GM19240 (cell line): Measurements from ENCODE around the gene GAB2.
A peak's percentile ranks its signal among the peaks of the same experiment; 100 is the strongest.
"Not testable (repeated sequence)": the region's sequence is repeated elsewhere in the genome, so short reads cannot be mapped to it uniquely, and the experiment has no call there.

Source experiments
- DNase-seq: peaks from one replicate; pipeline ENCODE4 v3.0.0; 2011; ENCODE audit warnings: low spot score; ENCODE audit not compliant: insufficient read length

GAB2 gene

DNA sequence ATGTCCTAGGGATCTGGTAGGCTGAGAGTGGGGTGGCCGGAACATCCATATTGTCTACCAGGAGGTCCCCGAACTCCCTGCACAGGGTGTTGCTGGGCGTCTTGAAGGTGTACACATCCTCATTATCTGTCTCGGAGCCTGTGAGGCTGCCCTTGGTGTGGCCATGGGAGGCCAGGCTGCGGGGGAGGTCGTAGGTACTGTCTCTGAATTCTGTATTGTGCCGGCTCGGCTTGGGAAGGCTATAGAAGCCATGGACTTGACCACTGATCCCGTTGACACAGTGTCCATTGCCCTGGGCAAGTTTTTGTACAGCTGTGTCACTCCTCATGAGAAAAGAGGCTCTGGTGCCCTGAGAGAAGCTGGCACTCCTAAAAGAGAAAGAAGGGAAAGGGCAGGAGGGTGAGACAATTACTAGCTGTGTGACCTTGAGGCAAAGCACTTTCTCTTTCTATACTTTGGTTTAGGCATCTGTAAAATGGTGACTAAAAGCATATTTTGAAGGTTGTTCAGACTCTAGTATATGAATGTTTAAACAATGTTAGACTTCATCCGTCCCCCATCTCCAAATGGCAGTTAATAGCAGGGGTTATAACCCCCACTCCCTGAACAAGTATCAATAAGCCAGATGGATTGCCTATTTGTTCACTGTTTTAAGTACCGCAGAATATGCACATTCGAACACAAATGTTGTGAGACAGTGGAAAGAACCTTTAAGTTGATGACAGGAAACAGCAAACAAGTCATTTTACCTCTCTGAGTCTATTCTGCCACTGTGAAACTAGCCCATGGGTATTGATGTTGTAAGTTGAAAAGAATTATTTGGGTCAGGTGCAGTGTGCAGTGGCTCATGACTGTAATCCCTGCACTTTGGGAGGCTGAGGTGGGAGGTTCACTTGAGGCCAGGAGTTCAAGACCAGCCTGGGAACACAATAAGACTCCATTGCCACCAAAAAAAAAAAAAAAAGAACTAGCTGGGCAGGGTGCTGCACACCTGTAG, 190.6 kb downstream of the GAB2 start:
- DNase-seq = no peak

DNA sequence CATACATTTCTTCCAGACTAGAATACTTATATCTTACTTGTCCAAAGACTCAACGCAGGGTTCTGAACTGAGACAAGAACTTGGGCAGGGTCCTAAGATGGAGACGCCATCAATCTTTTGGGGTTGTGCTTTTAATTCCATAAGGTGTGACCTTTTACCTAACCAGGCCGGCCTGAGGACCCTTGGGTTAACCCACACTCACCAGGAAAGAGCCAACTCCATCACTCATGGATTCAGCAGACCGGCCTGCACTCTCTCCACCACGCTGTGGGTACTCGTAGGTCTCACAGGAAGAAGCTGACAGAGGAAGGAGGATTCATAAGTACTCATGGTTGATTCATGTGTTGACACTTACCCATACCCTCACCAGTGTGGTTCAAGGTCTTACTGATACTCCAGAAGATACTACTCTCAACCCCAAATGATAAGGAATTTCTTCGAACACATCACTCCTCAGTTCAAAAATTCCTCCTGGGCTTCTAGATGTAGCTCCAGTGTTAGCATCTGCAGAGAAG, 192.7 kb downstream of the GAB2 start:
- no peak for DNase-seq

DNA sequence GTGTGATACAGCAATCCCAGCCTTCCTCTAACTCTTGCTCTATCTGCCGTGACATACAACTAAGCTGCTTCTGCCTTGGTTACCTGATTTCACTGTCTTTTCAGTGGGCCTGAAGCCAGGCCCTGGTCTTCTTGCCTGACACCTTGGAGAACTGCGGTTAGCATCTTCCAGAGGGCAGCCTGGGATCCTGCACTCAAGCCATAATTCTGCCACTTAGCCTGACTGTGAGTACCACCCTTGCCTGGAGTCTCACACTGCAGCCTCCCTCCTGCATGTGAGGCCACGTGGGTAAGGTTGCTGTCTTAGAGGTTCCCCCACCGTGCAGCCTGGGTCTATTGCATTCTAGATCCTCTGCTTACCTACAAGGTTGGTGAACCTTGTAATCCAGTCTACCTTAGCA, 193.1 kb downstream of the GAB2 start:
- no peak for DNase-seq

DNA sequence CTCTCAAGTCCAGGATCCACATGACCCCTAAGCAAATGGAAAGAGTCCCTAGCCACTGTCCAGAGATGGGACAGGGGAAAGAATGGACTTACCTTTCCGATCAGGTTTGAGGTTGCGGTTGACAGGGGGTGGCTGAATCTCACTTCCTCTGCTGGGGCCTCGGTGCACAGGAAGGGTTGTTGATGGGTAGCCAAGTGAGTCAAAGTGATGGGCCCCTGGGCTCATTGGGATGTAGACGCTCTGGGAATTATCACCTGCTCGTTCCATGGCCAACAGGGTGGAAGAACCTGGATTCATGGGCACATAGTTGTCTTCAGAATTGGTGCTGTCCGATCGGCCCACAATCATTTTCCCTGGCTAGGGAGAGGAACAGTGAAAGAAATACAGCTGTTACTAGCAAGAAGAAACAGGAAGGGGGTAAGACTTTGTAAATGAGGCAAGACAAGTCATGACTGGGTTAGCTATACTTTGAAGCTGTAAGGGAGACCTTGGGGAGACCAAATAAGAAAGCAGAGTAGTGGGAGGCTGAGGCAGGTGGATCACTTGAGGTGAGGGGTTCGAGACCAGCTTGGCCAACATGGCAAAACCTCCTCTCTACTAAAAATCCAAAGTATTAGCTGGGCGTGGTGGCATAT, 194.2 kb downstream of the GAB2 start:
- DNase-seq = peak; percentile 39

DNA sequence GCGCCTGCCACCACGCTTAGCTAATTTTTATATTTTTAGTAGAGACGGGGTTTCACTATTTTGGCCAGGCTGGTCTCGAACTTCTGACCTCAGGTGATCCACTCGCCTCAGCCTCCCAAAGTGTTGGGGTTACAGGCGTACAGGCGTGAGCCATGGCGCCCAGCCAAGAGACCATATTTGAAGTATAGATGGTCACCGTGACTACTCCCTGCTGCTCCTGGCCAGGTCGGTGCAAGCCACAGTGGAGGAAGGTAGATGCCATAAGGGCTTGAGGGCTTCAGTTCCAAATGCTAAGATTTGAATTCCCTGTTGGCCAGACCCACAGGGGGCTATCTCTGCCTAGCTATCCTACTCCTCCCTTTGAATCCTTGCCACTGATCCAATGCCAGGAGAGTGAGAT, 194.9 kb downstream of the GAB2 start:
- not testable (repeated sequence) for DNase-seq

DNA sequence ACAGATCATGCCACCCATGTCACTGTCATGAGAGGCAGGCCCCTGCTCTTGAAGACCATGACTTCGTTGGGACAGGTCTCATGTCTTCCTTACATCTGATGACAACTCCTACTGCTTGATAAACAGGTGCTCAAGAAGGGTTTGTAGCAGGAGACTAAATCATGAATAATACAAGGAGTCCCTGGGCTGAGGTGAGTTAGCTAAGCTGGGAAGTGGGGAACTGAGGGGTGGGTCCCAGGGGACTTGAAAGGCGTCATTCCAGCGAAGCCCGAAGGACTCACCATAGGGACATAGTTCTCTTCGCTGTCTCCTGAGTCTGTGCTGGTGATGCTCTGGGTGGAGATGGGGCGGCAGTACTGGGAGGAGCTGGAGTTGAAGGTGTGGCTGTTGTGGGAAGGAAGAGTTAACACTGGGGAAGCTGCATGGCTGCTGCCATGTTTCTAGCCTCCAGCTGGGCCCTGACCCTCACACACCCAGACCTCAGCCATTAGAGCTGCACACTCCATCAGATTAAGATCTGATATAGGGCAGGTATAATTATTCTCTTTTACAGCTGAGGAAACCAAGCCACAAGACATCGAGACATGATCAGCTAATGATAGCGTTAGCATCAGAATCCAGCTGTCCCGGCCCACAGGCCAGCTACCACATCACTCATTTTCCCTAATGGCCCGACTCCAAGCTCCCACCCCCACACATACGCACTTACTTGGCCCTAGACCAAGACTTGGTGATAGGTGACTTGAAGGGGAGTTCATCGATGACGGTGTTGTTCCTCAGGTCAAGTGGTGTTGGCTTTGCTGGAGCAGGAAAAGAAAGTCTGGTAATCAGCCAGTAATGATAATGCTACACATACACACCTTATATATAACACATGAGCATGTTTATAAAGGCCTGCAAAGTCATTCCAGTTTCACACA, 196.0 kb downstream of the GAB2 start:
- DNase-seq = no peak

DNA sequence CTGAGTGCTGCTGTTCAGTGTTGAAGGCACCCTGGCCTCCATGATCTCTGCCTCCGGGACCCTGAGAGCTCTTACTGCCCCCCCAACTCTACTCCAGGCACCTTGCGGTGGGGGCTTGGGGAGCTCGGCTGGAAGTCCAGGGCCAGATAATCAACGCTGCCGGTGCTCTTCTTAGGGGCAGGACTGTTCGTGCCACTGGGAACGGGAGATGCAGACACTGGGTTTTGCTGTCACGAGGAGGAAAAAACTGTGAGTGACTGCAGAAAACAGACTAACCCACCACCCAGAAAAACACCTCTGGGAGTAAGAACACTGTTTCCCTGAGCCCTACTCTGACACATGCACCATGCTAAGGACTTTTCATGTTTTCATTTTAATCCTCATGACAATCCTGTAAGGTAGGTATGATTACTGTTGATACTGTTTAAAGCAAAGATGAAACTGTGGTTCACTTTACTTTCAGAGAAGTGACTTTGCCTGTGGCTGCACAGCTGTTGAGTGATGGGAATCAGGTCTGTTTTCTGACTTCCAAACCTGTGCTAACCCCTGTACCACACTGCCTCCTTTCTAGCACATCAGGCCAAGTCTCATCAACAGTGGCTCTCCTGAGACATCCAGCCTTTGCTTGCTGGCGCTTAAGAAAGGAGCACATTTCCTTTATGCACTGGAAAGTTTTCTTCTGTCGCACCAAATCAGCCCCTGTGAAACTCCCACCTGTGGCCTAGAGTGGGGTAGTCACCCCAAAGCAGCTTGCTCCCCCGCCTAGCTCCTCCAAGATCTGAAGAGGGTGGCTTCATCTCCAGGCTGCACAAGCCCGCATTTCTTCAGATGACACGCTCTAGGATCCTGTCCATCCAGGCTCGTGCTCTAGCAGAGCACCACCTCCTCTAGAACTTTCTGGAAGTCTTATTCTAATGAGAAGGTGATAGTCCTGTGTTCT, 197.1 kb downstream of the GAB2 start:
- no peak for DNase-seq

DNA sequence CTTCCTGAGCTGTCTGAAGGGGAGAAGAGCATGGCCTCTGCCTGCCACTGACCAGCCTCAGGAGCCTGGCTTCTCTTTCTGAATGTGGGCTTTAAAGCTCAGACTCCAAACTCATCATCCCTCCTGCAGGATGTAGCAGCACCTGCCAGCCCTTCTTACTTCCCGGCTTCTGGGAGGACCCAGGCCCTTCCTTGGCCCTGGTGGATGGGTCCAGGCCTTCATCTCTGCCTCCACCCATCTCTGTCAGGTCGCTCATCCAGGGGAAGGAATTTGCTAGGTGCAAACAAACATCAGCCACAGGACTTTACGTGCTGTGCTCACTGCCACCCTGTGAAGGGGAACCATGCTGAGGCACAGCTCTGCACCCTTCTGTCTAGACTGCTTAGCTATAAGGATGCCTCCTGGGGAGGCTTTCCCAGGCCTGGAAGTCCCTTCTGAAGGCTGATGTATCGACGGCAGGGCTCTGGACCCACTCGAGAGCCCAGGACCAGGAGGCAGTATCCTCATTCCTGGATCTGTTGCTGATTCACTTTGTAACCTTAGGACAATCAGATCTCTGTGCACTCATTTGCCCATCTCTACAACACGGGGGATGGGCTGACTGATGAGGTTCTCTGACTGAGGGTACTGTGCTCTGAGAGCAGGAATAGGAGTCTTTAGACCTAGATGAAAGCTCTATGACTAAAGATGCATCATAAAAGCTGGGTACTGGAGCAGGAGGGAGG, 198.0 kb downstream of the GAB2 start:
- no peak for DNase-seq

DNA sequence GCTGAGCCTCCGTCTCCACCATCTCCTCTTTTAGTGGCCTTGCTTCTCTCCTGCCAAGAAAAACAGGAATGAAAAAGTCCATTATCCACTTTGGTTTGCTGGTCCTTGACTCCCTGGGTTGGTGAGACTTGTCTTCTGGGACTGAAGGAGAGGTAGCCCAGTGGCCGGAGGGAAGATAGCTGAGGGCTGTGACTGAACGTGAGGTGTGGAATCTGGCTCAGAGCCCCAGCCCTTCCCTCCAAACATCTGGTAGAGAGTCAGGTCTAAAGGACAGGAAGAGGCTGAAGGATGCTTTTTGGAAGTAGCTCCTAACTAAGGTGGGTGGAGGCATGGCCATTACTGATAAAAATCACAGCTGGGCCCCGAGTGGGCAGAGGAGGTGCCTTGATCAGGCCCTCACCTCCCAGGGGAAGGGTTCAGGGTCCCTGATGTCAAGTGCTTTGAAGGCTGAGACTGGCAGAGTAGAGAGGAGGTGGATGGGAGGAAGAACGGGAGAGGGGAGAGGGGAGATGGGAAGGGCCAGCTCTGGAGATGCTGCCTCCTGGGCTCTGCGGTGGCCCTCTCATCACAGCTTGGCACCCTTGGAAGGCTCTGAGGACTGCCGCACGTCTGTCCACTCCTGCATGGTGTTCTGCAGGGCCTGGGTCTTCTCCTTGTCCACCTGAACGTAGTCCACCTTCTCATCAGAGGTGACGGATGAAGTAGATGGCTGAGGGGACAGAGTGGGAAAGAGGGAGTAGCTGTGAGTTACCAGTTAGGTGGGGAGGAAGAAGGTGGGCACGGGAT, 198.7 kb downstream of the GAB2 start:
- no peak for DNase-seq

DNA sequence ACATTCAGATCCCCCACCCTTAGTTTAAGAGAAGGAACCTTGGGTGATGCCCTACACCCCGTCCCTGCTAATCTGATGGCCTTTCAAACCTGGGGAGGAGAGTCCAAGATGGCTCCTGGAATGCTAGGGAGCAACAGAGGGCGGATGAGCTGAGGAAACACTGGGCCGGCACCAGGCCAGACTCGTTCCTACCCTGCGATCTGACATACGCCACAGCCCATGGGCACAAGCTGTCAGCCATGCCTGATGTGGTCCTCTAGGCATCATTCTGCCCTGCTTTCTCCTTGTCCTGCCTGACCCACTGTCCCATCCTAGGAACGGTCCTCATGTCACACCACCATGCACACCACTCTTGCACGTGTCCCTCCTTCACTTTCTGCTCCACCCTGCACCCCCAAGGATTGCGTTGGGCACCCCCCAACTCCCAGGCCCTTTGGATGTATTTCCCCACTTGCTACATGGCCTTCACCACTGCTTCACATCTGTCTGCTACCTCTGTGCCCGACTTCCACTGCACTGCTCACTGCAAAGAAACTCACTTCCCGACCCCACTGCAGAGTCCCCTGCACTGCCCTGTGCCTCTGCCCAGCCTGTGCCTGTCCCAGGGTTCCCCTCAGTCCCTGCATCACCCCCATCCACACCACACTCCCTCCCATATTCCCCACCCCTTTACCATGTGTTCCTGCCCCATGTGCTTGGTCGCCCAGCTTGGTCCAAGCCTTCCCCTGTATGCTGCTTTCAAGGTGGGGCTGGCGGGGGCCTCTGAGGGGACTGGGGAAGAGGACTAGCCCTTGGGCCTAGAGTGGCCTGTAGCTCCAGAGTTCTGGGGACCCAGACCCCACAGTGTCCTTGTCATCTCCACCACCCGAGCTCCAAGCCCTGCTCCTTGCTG, 199.7 kb downstream of the GAB2 start:
- no peak for DNase-seq

DNA sequence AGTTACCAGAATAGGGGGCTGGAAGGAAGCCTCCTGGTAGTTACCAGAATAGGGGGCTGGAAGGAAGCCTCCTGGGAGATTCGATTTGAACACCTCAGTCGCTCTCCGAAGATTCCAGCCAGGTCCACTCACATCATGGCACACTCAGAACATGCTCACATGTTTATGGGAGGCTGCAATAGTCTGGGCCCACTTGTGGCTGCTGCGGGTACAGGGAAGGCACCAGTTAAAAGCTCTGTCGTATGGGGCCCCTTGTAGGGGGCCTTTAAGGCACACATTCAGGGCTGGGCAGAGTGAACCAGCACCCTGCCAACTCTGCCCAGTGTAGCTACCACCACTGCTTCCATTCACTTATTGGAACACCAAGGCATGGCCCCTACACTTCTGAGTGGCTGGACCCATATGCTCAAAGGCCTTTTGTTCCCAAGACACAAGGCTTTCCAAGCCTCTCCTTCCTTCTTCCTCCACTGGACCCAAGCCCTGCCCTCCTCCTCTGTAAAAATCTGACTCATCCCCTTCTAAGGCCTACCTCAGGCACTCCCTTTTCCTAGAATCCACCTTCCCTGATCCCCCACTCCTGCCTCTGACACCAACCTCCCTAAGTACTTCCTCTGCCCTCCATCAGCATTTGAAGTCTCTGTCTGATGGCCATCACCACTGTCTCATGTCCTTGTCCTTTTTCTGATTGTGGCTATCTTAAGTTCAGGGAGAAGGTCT, 200.9 kb downstream of the GAB2 start:
- DNase-seq = no peak

DNA sequence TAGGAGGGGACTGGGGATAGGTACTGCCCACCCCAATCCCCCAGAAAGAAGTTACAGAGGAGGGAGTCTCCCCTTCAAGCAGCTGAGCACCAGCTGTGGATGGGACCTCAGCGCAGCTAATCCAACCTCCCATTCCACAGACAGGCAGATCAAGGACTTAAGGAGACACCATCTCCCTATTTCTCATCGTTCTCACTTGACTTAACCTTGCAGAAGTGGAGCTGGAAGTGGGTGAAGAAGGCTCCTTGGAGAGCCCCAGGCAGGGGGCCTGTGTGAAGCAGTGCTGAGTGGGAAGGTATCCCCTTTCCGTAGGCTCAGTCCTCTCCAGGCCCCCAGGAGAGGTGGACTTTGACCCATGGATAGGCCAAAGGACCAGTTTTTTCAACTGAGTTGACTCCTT, 201.6 kb downstream of the GAB2 start:
- DNase-seq = no peak

DNA sequence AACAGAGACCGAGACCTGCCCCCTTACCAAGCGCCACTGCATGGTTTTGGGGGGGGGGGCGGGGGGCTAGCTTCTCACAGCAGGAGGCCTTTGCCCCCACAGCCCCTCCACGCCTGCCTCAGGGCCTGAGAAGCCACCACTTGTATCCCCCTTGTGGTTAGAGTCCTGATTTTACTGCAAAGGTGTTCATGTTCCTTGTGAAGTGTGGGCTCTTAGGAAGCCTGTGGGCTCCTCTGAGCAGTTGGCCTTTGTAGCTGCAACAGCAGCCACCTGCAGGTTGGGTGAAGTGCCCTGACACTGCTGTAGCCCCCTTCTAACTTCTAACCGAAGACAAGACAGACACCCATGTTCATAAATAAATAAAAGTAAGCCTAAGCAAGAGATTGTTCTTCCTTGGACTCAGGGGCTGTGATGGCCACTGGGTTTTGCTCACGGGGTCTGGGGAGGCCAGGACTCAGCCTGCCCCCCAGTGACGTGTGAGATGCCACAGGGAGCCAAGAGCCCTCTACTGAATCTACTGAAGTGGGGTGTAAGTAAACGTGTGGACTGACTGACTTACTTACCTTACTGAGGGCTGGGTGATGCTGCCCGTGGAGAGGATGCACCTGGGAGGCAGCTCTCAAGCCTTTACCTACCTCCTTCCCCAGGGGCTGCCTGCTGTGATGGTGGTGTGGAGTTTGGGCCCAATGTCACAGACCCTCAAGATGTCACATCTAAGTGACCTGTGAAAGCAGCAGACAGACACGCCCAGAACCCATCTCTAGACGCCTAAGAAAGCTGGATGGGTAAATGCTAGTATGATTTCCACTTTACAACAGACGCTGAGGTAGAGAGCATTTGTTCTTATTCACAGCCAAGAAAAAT, 203.1 kb downstream of the GAB2 start:
- no peak for DNase-seq

DNA sequence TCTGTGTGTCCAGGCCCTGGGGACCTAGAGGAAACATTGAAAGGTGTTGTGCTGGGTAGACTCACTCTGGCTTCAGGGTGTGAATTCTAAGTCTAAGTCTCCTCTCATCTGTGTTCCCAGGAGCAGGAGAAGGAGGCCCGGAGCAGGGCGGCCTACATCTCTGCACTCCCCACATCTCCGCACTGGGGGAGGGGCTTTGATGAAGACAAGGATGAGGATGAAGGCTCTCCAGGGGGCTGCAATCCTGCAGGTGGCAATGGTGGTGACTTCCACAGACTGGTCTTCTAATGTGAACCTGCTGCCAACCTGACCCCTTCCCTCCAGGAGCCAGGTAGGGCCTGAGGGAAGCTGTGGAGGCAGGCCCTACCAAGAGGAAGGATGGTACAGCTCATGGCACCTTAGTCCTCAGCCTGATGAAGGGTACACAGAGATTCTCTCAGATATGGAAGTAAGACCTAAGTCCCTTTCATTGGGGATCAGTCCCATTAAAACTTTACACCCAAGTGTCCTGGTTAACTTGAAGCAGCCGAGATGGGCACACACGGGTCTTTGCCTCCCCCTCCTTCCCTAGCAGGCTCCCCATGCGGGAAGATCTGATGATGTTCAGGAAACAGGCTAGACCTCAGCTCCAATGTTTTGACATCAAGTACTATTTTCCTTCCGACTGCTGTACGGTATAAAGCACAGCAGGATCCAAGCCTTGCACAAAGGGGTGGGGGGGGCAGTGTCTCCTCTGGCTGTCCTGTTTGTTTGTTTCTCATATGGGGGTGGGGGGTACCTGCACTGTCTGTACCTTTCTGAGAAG, 203.9 kb downstream of the GAB2 start:
- no peak for DNase-seq

DNA sequence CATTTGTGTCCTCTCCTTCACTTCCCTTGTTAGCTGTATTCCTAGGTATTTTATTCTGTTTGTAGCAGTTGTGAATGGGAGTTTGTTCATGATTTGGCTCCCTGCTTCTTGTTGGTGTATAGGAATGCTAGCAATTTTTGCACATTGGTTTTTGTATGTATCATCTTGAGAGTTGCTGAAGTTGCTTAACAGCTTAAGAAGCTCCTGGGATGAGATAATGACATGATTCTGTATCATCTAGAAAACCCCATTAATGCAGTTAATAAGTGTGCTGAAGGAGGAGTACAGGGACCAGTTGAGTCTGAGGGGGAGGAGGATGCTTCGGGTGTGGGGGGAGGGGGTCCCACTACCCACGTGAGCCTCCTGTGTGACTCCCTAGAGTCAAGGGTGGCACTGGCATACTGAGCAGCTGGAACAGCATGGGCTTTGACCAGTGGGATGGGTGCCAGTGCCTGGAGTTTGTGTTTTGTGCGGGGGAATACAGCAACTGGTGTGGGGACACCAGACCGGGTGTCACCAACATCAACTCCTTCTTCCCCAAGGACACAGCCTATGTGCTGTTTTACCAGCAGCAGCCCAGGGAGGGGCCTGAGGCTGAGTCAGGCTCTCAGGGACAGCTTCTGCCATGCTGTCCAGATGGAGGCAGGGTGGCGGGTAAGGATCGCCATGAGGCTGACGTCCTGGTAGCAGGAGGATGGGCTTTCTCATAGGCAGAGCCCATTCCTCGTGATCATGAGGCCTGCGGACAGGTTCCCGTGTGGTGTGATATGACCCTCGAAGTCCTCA, 204.8 kb downstream of the GAB2 start:
- DNase-seq = no peak
